RKO (cell line): ENCODE data around the gene GLRX.
A peak's percentile ranks its signal among the peaks of the same experiment; 100 is the strongest.

Experiments used
- DNase-seq: peaks from one replicate; pipeline ENCODE4 v3.0.0-alpha.2; 2016; ENCODE audit warnings: low spot score

The GLRX gene

GRCh38 chr5:95808686-95809413, 13.7 kb downstream of the GLRX start:
- DNase-seq: no peak

GRCh38 chr5:95808013-95808685, 14.4 kb downstream of the GLRX start:
- no peak for DNase-seq

GRCh38 chr5:95806687-95807086, 15.8 kb downstream of the GLRX start:
- no peak for DNase-seq

- no peak for DNase-seq
These were observed 17.6 kb downstream of the GLRX start for GRCh38 chr5:95804736-95805539.

- no peak for DNase-seq
These were observed 19.0 kb downstream of the GLRX start for GRCh38 chr5:95803271-95804148.

- no peak for DNase-seq
These were observed 20.6 kb downstream of the GLRX start for GRCh38 chr5:95801961-95802360.

GRCh38 chr5:95801532-95801931, 21.0 kb downstream of the GLRX start:
- no peak for DNase-seq

- DNase-seq: no peak
These were observed 22.0 kb downstream of the GLRX start for GRCh38 chr5:95800553-95800952.

GRCh38 chr5:95799191-95799835, 23.2 kb downstream of the GLRX start:
- no peak for DNase-seq

- DNase-seq: no peak
These were observed 24.0 kb downstream of the GLRX start for GRCh38 chr5:95798545-95798944.

- no peak for DNase-seq
These were observed 24.5 kb downstream of the GLRX start for GRCh38 chr5:95798048-95798447.

- DNase-seq: no peak
These were observed 25.2 kb downstream of the GLRX start for GRCh38 chr5:95797301-95797700.

- DNase-seq: no peak
These were observed 28.4 kb downstream of the GLRX start for GRCh38 chr5:95794070-95794516.

GRCh38 chr5:95791751-95792150, 30.8 kb downstream of the GLRX start:
- DNase-seq: no peak

- no peak for DNase-seq
These were observed 34.0 kb downstream of the GLRX start for GRCh38 chr5:95788493-95788892.

GRCh38 chr5:95786821-95787418, 35.6 kb downstream of the GLRX start:
- no peak for DNase-seq

- no peak for DNase-seq
These were observed 37.8 kb downstream of the GLRX start for GRCh38 chr5:95784514-95785302.

GRCh38 chr5:95783661-95784060, 38.9 kb downstream of the GLRX start:
- DNase-seq: no peak

- no peak for DNase-seq
These were observed 40.3 kb downstream of the GLRX start for GRCh38 chr5:95782181-95782580.

GRCh38 chr5:95781101-95781583, 41.4 kb downstream of the GLRX start:
- DNase-seq: peak; percentile 88
